HG03342 (cell line): Measurements from ENCODE around the gene ELOVL6.
A peak's percentile ranks its signal among the peaks of the same experiment; 100 is the strongest.

Experiments used
- ATAC-seq: cut with Tn5 transposase; IDR thresholded peaks from one replicate; pipeline ENCODE4 v1.9.1; 2021; ENCODE audit warnings: mild to moderate bottlenecking, moderate library complexity; ENCODE audit not compliant: unreplicated experiment

Gene ELOVL6

DNA sequence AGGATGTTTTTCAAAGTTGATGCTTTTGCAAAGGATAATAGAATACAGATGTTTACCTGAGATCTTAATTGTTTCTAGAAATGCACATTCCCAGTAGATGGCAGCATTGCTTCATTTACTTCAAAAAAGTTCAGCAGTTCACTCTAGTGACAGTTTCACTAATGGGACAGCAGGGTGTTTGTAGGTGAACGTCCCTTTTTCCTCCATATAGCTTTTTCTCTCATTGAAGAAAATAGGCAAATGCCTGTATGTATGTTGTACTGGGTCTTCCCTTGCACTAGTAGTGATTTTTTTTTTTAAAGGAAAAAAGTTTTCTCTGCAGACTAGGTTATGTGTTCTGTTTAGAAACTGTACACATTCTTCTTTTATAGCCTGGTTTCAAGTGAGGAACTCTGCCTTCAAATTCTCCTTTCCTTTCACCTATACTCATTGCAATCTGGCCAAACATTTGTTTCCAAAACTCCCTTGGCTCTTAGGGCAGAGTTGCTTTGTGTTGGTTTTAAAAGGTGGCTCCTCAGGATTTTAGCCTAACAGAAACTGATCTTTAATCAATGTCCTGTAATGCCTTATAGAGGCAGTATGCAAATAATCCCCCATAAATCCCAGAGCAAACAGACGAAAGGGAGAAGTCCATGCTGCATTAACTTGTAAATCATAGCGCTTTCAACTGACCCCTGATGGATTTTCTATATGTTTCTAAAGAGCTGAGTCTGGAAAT is 199.4 kb downstream of the ELOVL6 start:
- ATAC-seq = peak; percentile 36

DNA sequence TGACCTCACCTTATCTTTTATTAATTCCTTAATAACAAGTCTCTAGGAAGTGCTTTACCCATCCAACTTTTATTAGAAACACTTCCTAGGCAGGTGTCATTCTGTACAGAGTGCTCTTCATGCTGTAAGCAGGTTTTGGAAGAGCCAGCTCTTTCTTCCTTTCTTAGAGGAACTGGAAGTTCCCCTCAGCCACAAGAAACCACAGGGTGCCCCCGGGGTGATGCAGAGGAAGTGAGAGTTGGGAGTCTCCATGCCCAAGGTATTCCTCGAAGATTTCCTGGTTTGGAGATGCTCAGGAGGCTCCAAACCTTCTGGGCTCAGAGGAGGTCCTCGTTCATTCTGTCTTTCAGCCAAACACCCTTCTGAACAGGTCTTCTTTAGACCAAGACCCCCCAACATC is 201.9 kb downstream of the ELOVL6 start:
- no peak for ATAC-seq
